Activated CD8-positive, alpha-beta memory T cell treated with anti-CD3 and anti-CD28 coated beads for 36 hours (primary cell): ENCODE results near the gene SPATA22. TPM values are rescaled to one million over a fixed set of nuclear protein-coding genes. Genes with fewer than 3 reads are reported as not detected.

Experiments
- total RNA-seq, 2 experiments: library from RNA; stranded (reverse); gene quantifications; one replicate each; pipeline ENCODE4 v1.2.3, GENCODE V29; 2021

The SPATA22 gene
- total RNA-seq, 2 experiments from 2014 or later = 0.36 TPM; not detected in 1

Other genes starting within 250 kb of the SPATA22 start
- gene OR3A1, start 173.5 kb downstream of the SPATA22 start, total RNA-seq = under 1 TPM; 0.50 to 0.51 TPM
- gene OR3A2, start 85.5 kb downstream of the SPATA22 start, total RNA-seq = 1 to 10 TPM; 5.3 to 5.6 TPM
- gene OR1E1, start 73.4 kb downstream of the SPATA22 start, total RNA-seq = not detected
- gene OR3A3, start 60.4 kb downstream of the SPATA22 start, total RNA-seq = not detected
- gene OR1E2, start 38.0 kb downstream of the SPATA22 start, total RNA-seq = not detected
- gene ASPA, start 4.2 kb upstream of the SPATA22 start, total RNA-seq = not detected
- under 1 TPM; 0.32 to 0.61 TPM for gene TRPV3, start 86.0 kb upstream of the SPATA22 start, total RNA-seq
- 1 to 10 TPM; 2.8 to 3.2 TPM for gene TRPV1, start 137.6 kb upstream of the SPATA22 start, total RNA-seq
- 10 to 100 TPM; 17.5 to 17.6 TPM for gene SHPK, start 164.4 kb upstream of the SPATA22 start, total RNA-seq
- 10 to 100 TPM; 29.4 to 31.2 TPM for gene CTNS, start 164.9 kb upstream of the SPATA22 start, total RNA-seq
- 10 to 100 TPM; 22.4 to 23.5 TPM for gene TAX1BP3, start 196.8 kb upstream of the SPATA22 start, total RNA-seq
- 10 to 100 TPM; 91.7 to 92.5 TPM for gene EMC6, start 197.0 kb upstream of the SPATA22 start, total RNA-seq
- gene P2RX5, start 224.3 kb upstream of the SPATA22 start, total RNA-seq = 10 to 100 TPM; 15.4 to 16.5 TPM